GM12873 (cell line): ENCODE results near the gene DLL4.
A peak's percentile ranks its signal among the peaks of the same experiment; 100 is the strongest.

Source experiments
- CTCF ChIP-seq: IDR thresholded peaks from 2 replicates; pipeline ENCODE4 v1.5.1; 2012; ENCODE audit warnings: low read depth, mild to moderate bottlenecking, moderate library complexity, low read length, control low read depth; ENCODE audit not compliant: insufficient read depth; ENCODE audit errors: missing control alignments

DLL4 gene

GRCh38 chr15:40925495-40925862, 3.7 kb upstream of the DLL4 start:
- TF ChIP-seq CTCF = no peak

- TF ChIP-seq CTCF = peak; percentile 4
These were observed 3.1 kb upstream of the DLL4 start for GRCh38 chr15:40925863-40926658.

- TF ChIP-seq CTCF = no peak
These were observed 2.3 kb upstream of the DLL4 start for GRCh38 chr15:40926659-40927494.

GRCh38 chr15:40927495-40927872, 1.7 kb upstream of the DLL4 start:
- no peak for TF ChIP-seq CTCF

GRCh38 chr15:40927873-40928806, 1.0 kb upstream of the DLL4 start:
- no peak for TF ChIP-seq CTCF

GRCh38 chr15:40929660-40930429, 705 bp downstream of the DLL4 start:
- TF ChIP-seq CTCF = no peak
